ENCODE results near the gene STAC. TPM values are rescaled to one million over a fixed set of nuclear protein-coding genes. Genes with fewer than 3 reads are reported as not detected.
A peak's percentile ranks its signal among the peaks of the same experiment; 100 is the strongest.

The STAC gene
- total RNA-seq (16.6 and 24.9 TPM in 2 replicates), polyA plus RNA-seq (12.2 and 16.4 TPM in 2 replicates)

- Histone ChIP-seq H3K27ac (no peak within 1 kb of the TSS), H3K9me3 (ENCODE audit: low read depth) (no peaks in the 10 kb centered on the region), H3K36me3 (no peaks in the 10 kb centered on the region), H3K27me3 (no peaks in the 10 kb centered on the region), H3K4me3 (peak within 1 kb of the TSS; percentile 68), H3K4me1 (ENCODE audit: low read depth) (peaks cover 11% of the 10 kb centered on the region)
- no peak for TF ChIP-seq CTCF (IDR thresholded peaks at IDR 0.05; ENCODE audit: low read depth, low read length)
- DNase-seq (ENCODE audit: low read depth in 1 of 2, low spot score in 1 of 2) = peak; percentile 12 to 58
Measured at GRCh38 chr3:36380221-36381031, at the start of gene STAC. TSS of gene STAC (plus strand) at chr3:36380504. CDS start at chr3:36380644, 140 bp downstream.

GRCh38 chr3:36332139-36332538 lies 48.2 kb upstream of the STAC start:
- DNase-seq (ENCODE audit: low read depth in 1 of 2, low spot score in 1 of 2) = no peak
- no peak overlapping the region for H3K27ac ChIP-seq

DNA sequence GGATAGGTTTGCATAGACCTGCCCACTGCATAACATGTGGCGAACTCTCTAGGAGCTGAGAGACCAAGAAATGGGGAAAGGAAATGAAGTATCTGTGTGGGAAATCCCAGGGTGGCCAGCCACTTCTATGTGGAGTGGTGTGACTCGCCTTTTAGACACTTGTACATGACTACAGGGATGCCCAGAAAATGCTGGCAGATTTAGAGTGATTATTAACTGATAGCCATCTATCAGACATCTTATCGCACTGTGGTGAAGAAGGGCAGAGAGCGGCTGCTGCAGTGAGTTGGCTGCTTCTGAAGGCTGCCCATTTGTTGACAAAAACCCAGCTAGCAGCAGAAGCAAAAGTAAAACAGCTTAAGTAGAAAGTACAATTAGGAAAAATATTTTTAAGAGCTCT lies 18.1 kb upstream of the STAC start:
- no peak for DNase-seq (ENCODE audit: low read depth in 1 of 2, low spot score in 1 of 2)
- H3K4me3 ChIP-seq = no peak overlapping the region
- no peak overlapping the region for H3K27ac ChIP-seq

More at GRCh38 chr3:36332139-36332538, 48.2 kb upstream of the STAC start:
- Histone ChIP-seq H3K27me3 (no peaks in the 10 kb centered on the region), H3K4me3 (no peak overlapping the region), H3K36me3 (no peaks in the 10 kb centered on the region), H3K4me1 (ENCODE audit: low read depth) (no peaks in the 10 kb centered on the region), H3K9me3 (ENCODE audit: low read depth) (no peaks in the 10 kb centered on the region)
- no peak for TF ChIP-seq CTCF (IDR thresholded peaks at IDR 0.05; ENCODE audit: low read depth, low read length)

GRCh38 chr3:36362973-36363372 lies 17.3 kb upstream of the STAC start:
- no peaks in the 10 kb centered on the region for H3K4me1 ChIP-seq (ENCODE audit: low read depth)
- H3K27ac ChIP-seq = no peak overlapping the region
- TF ChIP-seq CTCF (IDR thresholded peaks at IDR 0.05; ENCODE audit: low read depth, low read length) = no peak
- peak in 1 of 2 donors; percentile 43 for DNase-seq (ENCODE audit: low read depth in 1 of 2, low spot score in 1 of 2)
- no peaks in the 10 kb centered on the region for H3K9me3 ChIP-seq (ENCODE audit: low read depth)
- no peaks in the 10 kb centered on the region for H3K36me3 ChIP-seq
- no peaks in the 10 kb centered on the region for H3K27me3 ChIP-seq
- no peak overlapping the region for H3K4me3 ChIP-seq

More for the DNA sequence above, 18.1 kb upstream of the STAC start:
- no peak for TF ChIP-seq CTCF (IDR thresholded peaks at IDR 0.05; ENCODE audit: low read depth, low read length)
- H3K4me1 ChIP-seq (ENCODE audit: low read depth) = no peaks in the 10 kb centered on the region
- H3K36me3 ChIP-seq = no peaks in the 10 kb centered on the region
- no peaks in the 10 kb centered on the region for H3K9me3 ChIP-seq (ENCODE audit: low read depth)
- H3K27me3 ChIP-seq = no peaks in the 10 kb centered on the region

DNA sequence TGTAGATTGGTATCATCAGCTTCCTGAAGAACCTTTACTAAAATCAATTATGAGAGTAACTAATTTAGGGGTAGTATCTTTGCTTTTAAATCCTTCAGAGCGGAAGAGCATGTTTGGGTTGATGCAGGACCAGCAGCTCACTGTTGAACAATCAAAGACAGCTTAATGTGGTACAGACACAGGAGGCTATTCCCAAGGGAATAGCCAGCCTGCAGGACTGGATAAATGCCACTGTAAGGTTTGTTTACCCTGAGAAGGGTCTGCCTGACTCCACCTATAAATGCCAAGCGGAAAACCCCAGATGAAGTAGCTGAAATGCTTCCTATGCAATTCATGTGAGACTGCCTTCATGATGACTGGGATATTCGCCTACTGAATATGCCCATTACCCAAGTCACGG lies 16.0 kb upstream of the STAC start:
- Histone ChIP-seq H3K27me3 (no peaks in the 10 kb centered on the region), H3K4me1 (ENCODE audit: low read depth) (no peaks in the 10 kb centered on the region), H3K9me3 (ENCODE audit: low read depth) (no peaks in the 10 kb centered on the region), H3K36me3 (no peaks in the 10 kb centered on the region), H3K27ac (no peak overlapping the region), H3K4me3 (no peak overlapping the region)
- no peak for DNase-seq (ENCODE audit: low read depth in 1 of 2, low spot score in 1 of 2)
- TF ChIP-seq CTCF (IDR thresholded peaks at IDR 0.05; ENCODE audit: low read depth, low read length) = no peak

Measured in cardiac muscle cell (in vitro differentiated cells and primary cell).